OCI-LY3 (cell line): ENCODE measurements around the gene SERTAD3.
"Not testable (repeated sequence)": the region's sequence is repeated elsewhere in the genome, so short reads cannot be mapped to it uniquely, and the experiment has no call there.

Experiments
- H2AFZ ChIP-seq: fragments of 200-600, 300-600 bp; shearing (Covaris generic); 2 replicates; pipeline ENCODE4 v1.6.0; 2014; ENCODE audit warnings: antibody characterized with exemption, low read depth, low read length
- H3K27ac ChIP-seq: fragments of 200-600, 300-600 bp; sonication (generic); 2 replicates; pipeline ENCODE4 v1.5.1; 2014; ENCODE audit warnings: mild to moderate bottlenecking, low read length, moderate library complexity, mixed read lengths
- H3K27me3 ChIP-seq: fragments of 200-600, 300-600 bp; sonication (generic); 2 replicates; pipeline ENCODE4 v1.6.1; 2014; ENCODE audit warnings: low read depth, low read length, mixed read lengths
- H3K36me3 ChIP-seq: fragments of 200-600, 300-600 bp; sonication (generic); replicated peaks from 2 replicates; pipeline ENCODE3; 2014; ENCODE audit warnings: low read depth, low read length, mixed read lengths
- H3K4me1 ChIP-seq: fragments of 300-600, 200-600 bp; sonication (generic); 2 replicates; pipeline ENCODE4 v1.6.1; 2014; ENCODE audit warnings: low read length, mixed read lengths
- H3K4me2 ChIP-seq: fragments of 200-600, 300-600 bp; sonication (generic); 2 replicates; pipeline ENCODE4 v1.6.1; 2014; ENCODE audit warnings: low read length, mixed read lengths
- H3K4me3 ChIP-seq: fragments of 300-600, 200-600 bp; sonication (generic); 2 replicates; pipeline ENCODE4 v1.5.1; 2014; ENCODE audit warnings: antibody characterized with exemption, mild to moderate bottlenecking, low read length, moderate library complexity
- H3K79me2 ChIP-seq: fragments of 300-600, 200-600 bp; shearing (Covaris generic); 2 replicates; pipeline ENCODE4 v1.6.1; 2014; ENCODE audit warnings: mild to moderate bottlenecking, low read length, mixed read lengths
- H3K9ac ChIP-seq: fragments of 300-600, 200-600 bp; shearing (Covaris generic); 2 replicates; pipeline ENCODE4 v1.6.0; 2014; ENCODE audit warnings: mild to moderate bottlenecking, low read length, moderate library complexity
- H3K9me3 ChIP-seq: fragments of 200-600, 300-600 bp; shearing (Covaris generic); 2 replicates; pipeline ENCODE4 v1.6.1; 2014; ENCODE audit warnings: low read length, mixed read lengths; ENCODE audit not compliant: insufficient read depth
- H4K20me1 ChIP-seq: fragments of 200-600, 300-600 bp; sonication (generic); 2 replicates; pipeline ENCODE4 v1.6.1; 2016; ENCODE audit warnings: low read length, mixed read lengths; ENCODE audit not compliant: insufficient read depth
- EZH2phosphoT487 ChIP-seq: fragments of 200-600 bp; shearing (Covaris generic); IDR thresholded peaks from 2 replicates; pipeline ENCODE4 v1.6.1; 2018; ENCODE audit warnings: antibody characterized with exemption, mixed run types, low read depth
- TF ChIP-seq, protein P1 (sequence below): fragments of 200-600, 300-600 bp; sonication (generic); IDR thresholded peaks from 2 replicates; pipeline ENCODE4 v1.5.1; 2014; ENCODE audit warnings: antibody characterized with exemption, low read length, low read depth

The SERTAD3 gene

DNA sequence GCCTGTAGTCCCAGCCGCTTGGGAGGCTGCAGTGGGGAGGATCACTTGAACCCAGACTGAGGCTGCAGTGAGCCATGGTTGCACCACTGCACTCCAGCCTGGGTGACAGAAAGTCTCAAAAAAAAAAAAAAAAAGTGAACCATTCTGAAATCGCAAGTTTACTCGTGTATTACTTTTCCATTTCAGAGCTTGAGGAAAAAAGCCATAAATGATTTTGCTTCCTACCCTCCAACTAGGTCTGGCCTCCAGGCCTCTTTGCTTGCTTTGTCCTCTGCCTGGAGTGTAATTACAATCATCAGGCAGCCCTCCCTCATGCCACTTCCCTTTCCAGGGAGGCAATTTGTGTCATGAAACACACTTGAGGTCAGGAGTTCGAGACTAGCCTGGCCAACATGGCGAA lies 12.9 kb upstream of the SERTAD3 start:
- no peak overlapping the region for H3K9ac ChIP-seq
- no peaks in the 10 kb centered on the region for H3K9me3 ChIP-seq
- TF ChIP-seq, protein P1, sequence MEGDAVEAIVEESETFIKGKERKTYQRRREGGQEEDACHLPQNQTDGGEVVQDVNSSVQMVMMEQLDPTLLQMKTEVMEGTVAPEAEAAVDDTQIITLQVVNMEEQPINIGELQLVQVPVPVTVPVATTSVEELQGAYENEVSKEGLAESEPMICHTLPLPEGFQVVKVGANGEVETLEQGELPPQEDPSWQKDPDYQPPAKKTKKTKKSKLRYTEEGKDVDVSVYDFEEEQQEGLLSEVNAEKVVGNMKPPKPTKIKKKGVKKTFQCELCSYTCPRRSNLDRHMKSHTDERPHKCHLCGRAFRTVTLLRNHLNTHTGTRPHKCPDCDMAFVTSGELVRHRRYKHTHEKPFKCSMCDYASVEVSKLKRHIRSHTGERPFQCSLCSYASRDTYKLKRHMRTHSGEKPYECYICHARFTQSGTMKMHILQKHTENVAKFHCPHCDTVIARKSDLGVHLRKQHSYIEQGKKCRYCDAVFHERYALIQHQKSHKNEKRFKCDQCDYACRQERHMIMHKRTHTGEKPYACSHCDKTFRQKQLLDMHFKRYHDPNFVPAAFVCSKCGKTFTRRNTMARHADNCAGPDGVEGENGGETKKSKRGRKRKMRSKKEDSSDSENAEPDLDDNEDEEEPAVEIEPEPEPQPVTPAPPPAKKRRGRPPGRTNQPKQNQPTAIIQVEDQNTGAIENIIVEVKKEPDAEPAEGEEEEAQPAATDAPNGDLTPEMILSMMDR: no peak
- TF ChIP-seq EZH2phosphoT487: no peak
- H3K36me3 ChIP-seq: peaks cover 4% of the 10 kb centered on the region
- H2AFZ ChIP-seq: no peak overlapping the region
- H3K27me3 ChIP-seq: no peaks in the 10 kb centered on the region
- H3K79me2 ChIP-seq: no peaks in the 10 kb centered on the region
- H3K4me2 ChIP-seq: no peak overlapping the region
- H3K4me3 ChIP-seq: no peak overlapping the region
- no peaks in the 10 kb centered on the region for H4K20me1 ChIP-seq
- no peak overlapping the region for H3K27ac ChIP-seq
- H3K4me1 ChIP-seq: peaks cover 11% of the 10 kb centered on the region

DNA sequence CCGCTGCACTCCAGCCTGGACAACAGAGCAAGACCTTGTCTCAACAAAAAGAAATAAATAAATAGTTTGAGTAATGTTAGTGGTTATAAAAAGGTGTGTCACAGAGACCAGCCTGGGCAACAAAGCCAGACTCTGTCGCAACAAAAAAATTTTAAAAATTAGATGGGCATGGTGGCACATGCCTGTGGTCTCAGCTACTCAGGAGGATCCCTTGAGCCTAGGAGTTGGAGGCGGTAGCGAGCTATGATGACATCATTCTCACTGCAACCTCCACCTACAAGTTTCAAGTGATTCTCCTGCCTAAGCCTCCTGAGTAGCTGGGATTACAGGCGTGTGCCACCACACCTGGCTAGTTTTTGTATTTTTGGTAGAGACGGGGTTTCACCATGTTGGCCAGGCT lies 9.8 kb upstream of the SERTAD3 start:
- H3K79me2 ChIP-seq, H3K4me1 ChIP-seq, H2AFZ ChIP-seq, H3K4me3 ChIP-seq, H3K27ac ChIP-seq, H3K27me3 ChIP-seq, H3K9me3 ChIP-seq, H4K20me1 ChIP-seq, H3K36me3 ChIP-seq, H3K4me2 ChIP-seq, H3K9ac ChIP-seq: not testable (repeated sequence)

GRCh38 chr19:40453151-40453735 lies 9.1 kb upstream of the SERTAD3 start:
- H4K20me1 ChIP-seq: no peaks in the 10 kb centered on the region
- H3K27me3 ChIP-seq: no peaks in the 10 kb centered on the region
- H3K27ac ChIP-seq: no peak overlapping the region
- H3K9ac ChIP-seq: no peak overlapping the region
- H3K36me3 ChIP-seq: peaks cover 4% of the 10 kb centered on the region
- H2AFZ ChIP-seq: no peak overlapping the region
- H3K4me3 ChIP-seq: no peak overlapping the region
- no peaks in the 10 kb centered on the region for H3K4me1 ChIP-seq
- no peaks in the 10 kb centered on the region for H3K9me3 ChIP-seq
- no peaks in the 10 kb centered on the region for H3K79me2 ChIP-seq
- no peak overlapping the region for H3K4me2 ChIP-seq
- TF ChIP-seq, protein P1: no peak
- no peak for TF ChIP-seq EZH2phosphoT487

GRCh38 chr19:40452016-40452415 lies 7.9 kb upstream of the SERTAD3 start:
- no peak overlapping the region for H3K4me2 ChIP-seq

More at GRCh38 chr19:40452016-40452415, 7.9 kb upstream of the SERTAD3 start:
- Histone ChIP-seq H3K4me1 (no peaks in the 10 kb centered on the region), H3K27me3 (no peaks in the 10 kb centered on the region), H3K9ac (no peak overlapping the region), H3K79me2 (no peaks in the 10 kb centered on the region), H3K27ac (no peak overlapping the region), H3K4me3 (no peak overlapping the region), H3K9me3 (no peaks in the 10 kb centered on the region), H3K36me3 (no peaks in the 10 kb centered on the region), H4K20me1 (no peaks in the 10 kb centered on the region), H2AFZ (no peak overlapping the region)
- TF ChIP-seq, protein P1: no peak
- TF ChIP-seq EZH2phosphoT487: no peak
